Endothelial cell (in vitro differentiated cells): ENCODE measurements around the gene CPED1. TPM values are rescaled to one million over a fixed set of nuclear protein-coding genes. Genes with fewer than 3 reads are reported as not detected.
"Not testable (repeated sequence)": the region's sequence is repeated elsewhere in the genome, so short reads cannot be mapped to it uniquely, and the experiment has no call there.

Source experiments
- DNase-seq: peaks from one replicate; pipeline ENCODE4 v3.0.0; 2021; ENCODE audit warnings: low spot score
- H3K27ac Mint-ChIP-seq: one replicate; pipeline ENCODE4 v1.8.0; 2021; ENCODE audit warnings: mixed read lengths, inconsistent platforms; ENCODE audit not compliant: unreplicated experiment
- H3K27me3 Mint-ChIP-seq: one replicate; pipeline ENCODE4 v1.8.0; 2021; ENCODE audit warnings: mild to moderate bottlenecking, moderate library complexity, mixed read lengths, inconsistent platforms; ENCODE audit not compliant: unreplicated experiment
- H3K36me3 Mint-ChIP-seq: one replicate; pipeline ENCODE4 v1.8.0; 2021; ENCODE audit warnings: mild to moderate bottlenecking, low read depth, mixed read lengths, inconsistent platforms; ENCODE audit not compliant: unreplicated experiment
- H3K4me1 Mint-ChIP-seq: one replicate; pipeline ENCODE4 v1.8.0; 2021; ENCODE audit warnings: mild to moderate bottlenecking, mixed read lengths, inconsistent platforms; ENCODE audit not compliant: unreplicated experiment
- H3K4me3 Mint-ChIP-seq: one replicate; pipeline ENCODE4 v1.8.0; 2021; ENCODE audit warnings: mild to moderate bottlenecking, mixed read lengths, inconsistent platforms; ENCODE audit not compliant: unreplicated experiment
- H3K9me3 Mint-ChIP-seq: one replicate; pipeline ENCODE4 v1.8.0; 2021; ENCODE audit warnings: mixed read lengths, inconsistent platforms; ENCODE audit not compliant: unreplicated experiment
- CTCF ChIP-seq: fragments of 200-600 bp; sonication (generic); IDR thresholded peaks from one replicate; pipeline ENCODE4 v1.5.0; 2021; ENCODE audit warnings: antibody characterized with exemption; ENCODE audit not compliant: unreplicated experiment
- total RNA-seq: library from RNA; stranded (reverse); fragmentation: NEBNext Ultra II Directional; extraction: Animal tissue kit (Norgen Biotek cat#: 25700); gene quantifications from one replicate; pipeline ENCODE4 v1.2.1, GENCODE V29; 2021; ENCODE audit not compliant: unreplicated experiment

The CPED1 gene
- total RNA-seq, 1 donor from 2014 or later = 1.8 TPM

GRCh38 chr7:121205777-121206176 lies 217.3 kb downstream of the CPED1 start:
- Mint-ChIP-seq H3K4me3 (no peak overlapping the region), H3K4me1 (no peaks in the 10 kb centered on the region), H3K36me3 (no peaks in the 10 kb centered on the region), H3K27ac (no peak overlapping the region), H3K9me3 (no peaks in the 10 kb centered on the region), H3K27me3 (peaks cover 2% of the 10 kb centered on the region)
- TF ChIP-seq CTCF = no peak
- DNase-seq = no peak

DNA sequence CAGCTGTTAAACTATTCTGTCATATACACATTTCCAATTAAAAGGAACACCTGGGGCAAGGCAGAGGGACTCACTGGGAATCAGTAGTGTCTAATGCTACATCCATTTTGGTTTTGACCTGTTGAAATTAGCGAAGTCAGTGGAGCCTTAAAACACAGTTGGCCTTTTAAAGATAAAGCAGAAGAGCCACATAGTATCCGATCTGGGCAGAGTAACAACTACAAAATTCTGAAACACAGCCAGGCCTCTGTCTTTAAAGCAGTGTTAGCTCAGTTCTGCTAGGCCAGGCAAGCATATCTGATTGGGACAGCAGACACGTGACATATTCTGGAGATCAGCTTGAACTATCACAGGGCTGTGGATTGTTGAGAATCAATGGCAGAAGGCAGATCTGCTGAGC lies 222.7 kb downstream of the CPED1 start:
- Mint-ChIP-seq H3K4me3 (no peak overlapping the region), H3K27me3 (no peaks in the 10 kb centered on the region), H3K36me3 (no peaks in the 10 kb centered on the region), H3K27ac (no peak overlapping the region), H3K9me3 (no peaks in the 10 kb centered on the region), H3K4me1 (no peaks in the 10 kb centered on the region)
- TF ChIP-seq CTCF = no peak
- DNase-seq = no peak

GRCh38 chr7:121212036-121212435 lies 223.5 kb downstream of the CPED1 start:
- Mint-ChIP-seq H3K4me1 (no peaks in the 10 kb centered on the region), H3K27ac (no peak overlapping the region), H3K27me3 (no peaks in the 10 kb centered on the region), H3K9me3 (no peaks in the 10 kb centered on the region), H3K36me3 (no peaks in the 10 kb centered on the region), H3K4me3 (no peak overlapping the region)
- no peak for DNase-seq
- no peak for TF ChIP-seq CTCF

DNA sequence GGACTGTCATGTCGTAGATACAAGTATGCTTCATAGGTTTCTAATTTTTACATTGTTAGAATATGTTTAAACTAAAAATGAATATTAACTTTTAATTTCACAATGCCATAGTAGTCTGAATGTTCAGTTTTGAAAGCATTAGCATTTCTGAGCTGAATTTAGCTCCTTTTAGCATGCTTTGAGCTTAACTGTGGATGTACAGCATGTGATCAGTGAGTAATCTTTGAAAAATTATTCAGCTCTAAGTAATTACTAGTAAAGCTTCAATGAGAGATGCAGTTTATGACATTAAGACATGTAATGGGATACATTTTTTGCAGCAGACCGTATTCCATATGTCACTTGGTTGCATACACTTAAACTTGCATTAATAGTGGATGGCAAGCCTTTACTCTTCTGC lies 226.1 kb downstream of the CPED1 start:
- no peak overlapping the region for H3K4me3 Mint-ChIP-seq
- no peak for TF ChIP-seq CTCF
- H3K27ac Mint-ChIP-seq = no peak overlapping the region
- H3K9me3 Mint-ChIP-seq = no peaks in the 10 kb centered on the region
- no peak for DNase-seq
- no peaks in the 10 kb centered on the region for H3K27me3 Mint-ChIP-seq
- no peaks in the 10 kb centered on the region for H3K4me1 Mint-ChIP-seq
- no peaks in the 10 kb centered on the region for H3K36me3 Mint-ChIP-seq

- H3K27me3 Mint-ChIP-seq = no peaks in the 10 kb centered on the region
- H3K27ac Mint-ChIP-seq = no peak overlapping the region
- H3K9me3 Mint-ChIP-seq = no peaks in the 10 kb centered on the region
- DNase-seq = no peak
- no peaks in the 10 kb centered on the region for H3K36me3 Mint-ChIP-seq
- no peak for TF ChIP-seq CTCF
- H3K4me1 Mint-ChIP-seq = no peaks in the 10 kb centered on the region
- H3K4me3 Mint-ChIP-seq = no peak overlapping the region
Observed at GRCh38 chr7:121219026-121219425, 230.5 kb downstream of the CPED1 start.

- not testable (repeated sequence) for DNase-seq, H3K27ac Mint-ChIP-seq, H3K4me1 Mint-ChIP-seq, H3K27me3 Mint-ChIP-seq, H3K4me3 Mint-ChIP-seq, H3K36me3 Mint-ChIP-seq, H3K9me3 Mint-ChIP-seq
Observed at GRCh38 chr7:121221108-121221507, 232.6 kb downstream of the CPED1 start.
